Nephron (organoid): Measurements from ENCODE around the gene PKDREJ.

Experiments
- H3K27ac Mint-ChIP-seq, 3 experiments: 2 replicates each; pipeline ENCODE4 v1.8.0; 2020; ENCODE audit warnings: mixed read lengths in 3 of 3, mild to moderate bottlenecking in 2 of 3, moderate library complexity in 1 of 3
- H3K27me3 Mint-ChIP-seq: 2 replicates; pipeline ENCODE4 v1.8.0; 2021; ENCODE audit warnings: low read depth, mild to moderate bottlenecking, moderate library complexity, mixed read lengths
- H3K36me3 Mint-ChIP-seq: 2 replicates; pipeline ENCODE4 v1.8.0; 2020; ENCODE audit warnings: low read depth, mixed read lengths
- H3K4me1 Mint-ChIP-seq: 2 replicates; pipeline ENCODE4 v1.8.0; 2020; ENCODE audit warnings: mixed read lengths
- H3K4me3 Mint-ChIP-seq, 3 experiments: 2 replicates each; pipeline ENCODE4 v1.8.0; 2020; ENCODE audit warnings: mild to moderate bottlenecking in 3 of 3, mixed read lengths in 3 of 3, moderate library complexity in 2 of 3
- H3K9me3 Mint-ChIP-seq: 2 replicates; pipeline ENCODE4 v1.8.0; 2020; ENCODE audit warnings: mixed read lengths
- TF ChIP-seq, protein P1 (sequence below), 3 experiments: fragments of 200-600 bp; sonication (generic); IDR thresholded peaks; one replicate each; pipeline ENCODE4 v1.5.0; 2021; ENCODE audit warnings: antibody characterized with exemption in 3 of 3; ENCODE audit not compliant: unreplicated experiment in 3 of 3

Gene PKDREJ

GRCh38 chr22:46286006-46286405 is 22.9 kb upstream of the PKDREJ start:
- H3K27ac Mint-ChIP-seq = no peak overlapping the region

GRCh38 chr22:46281866-46282678 is 18.9 kb upstream of the PKDREJ start:
- no peaks in the 10 kb centered on the region for H3K27me3 Mint-ChIP-seq
- H3K27ac Mint-ChIP-seq = no peak overlapping the region
- H3K4me3 Mint-ChIP-seq = no peak overlapping the region
- peaks cover 43% of the 10 kb centered on the region for H3K36me3 Mint-ChIP-seq
- no peaks in the 10 kb centered on the region for H3K4me1 Mint-ChIP-seq
- TF ChIP-seq, protein P1, sequence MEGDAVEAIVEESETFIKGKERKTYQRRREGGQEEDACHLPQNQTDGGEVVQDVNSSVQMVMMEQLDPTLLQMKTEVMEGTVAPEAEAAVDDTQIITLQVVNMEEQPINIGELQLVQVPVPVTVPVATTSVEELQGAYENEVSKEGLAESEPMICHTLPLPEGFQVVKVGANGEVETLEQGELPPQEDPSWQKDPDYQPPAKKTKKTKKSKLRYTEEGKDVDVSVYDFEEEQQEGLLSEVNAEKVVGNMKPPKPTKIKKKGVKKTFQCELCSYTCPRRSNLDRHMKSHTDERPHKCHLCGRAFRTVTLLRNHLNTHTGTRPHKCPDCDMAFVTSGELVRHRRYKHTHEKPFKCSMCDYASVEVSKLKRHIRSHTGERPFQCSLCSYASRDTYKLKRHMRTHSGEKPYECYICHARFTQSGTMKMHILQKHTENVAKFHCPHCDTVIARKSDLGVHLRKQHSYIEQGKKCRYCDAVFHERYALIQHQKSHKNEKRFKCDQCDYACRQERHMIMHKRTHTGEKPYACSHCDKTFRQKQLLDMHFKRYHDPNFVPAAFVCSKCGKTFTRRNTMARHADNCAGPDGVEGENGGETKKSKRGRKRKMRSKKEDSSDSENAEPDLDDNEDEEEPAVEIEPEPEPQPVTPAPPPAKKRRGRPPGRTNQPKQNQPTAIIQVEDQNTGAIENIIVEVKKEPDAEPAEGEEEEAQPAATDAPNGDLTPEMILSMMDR (IDR thresholded peaks at IDR 0.05; ENCODE audit: unreplicated experiment in 3 of 3) = no peak
- H3K9me3 Mint-ChIP-seq = no peaks in the 10 kb centered on the region

More at GRCh38 chr22:46286006-46286405, 22.9 kb upstream of the PKDREJ start:
- no peaks in the 10 kb centered on the region for H3K4me1 Mint-ChIP-seq
- H3K4me3 Mint-ChIP-seq = no peak overlapping the region
- H3K36me3 Mint-ChIP-seq = peaks cover 39% of the 10 kb centered on the region
- H3K27me3 Mint-ChIP-seq = no peaks in the 10 kb centered on the region
- TF ChIP-seq, protein P1 (IDR thresholded peaks at IDR 0.05; ENCODE audit: unreplicated experiment in 3 of 3) = no peak
- no peaks in the 10 kb centered on the region for H3K9me3 Mint-ChIP-seq

- Mint-ChIP-seq H3K4me1 (no peaks in the 10 kb centered on the region), H3K9me3 (no peaks in the 10 kb centered on the region), H3K36me3 (peaks cover 47% of the 10 kb centered on the region), H3K27ac (no peak overlapping the region), H3K4me3 (no peak overlapping the region), H3K27me3 (no peaks in the 10 kb centered on the region)
- TF ChIP-seq, protein P1 (IDR thresholded peaks at IDR 0.05; ENCODE audit: unreplicated experiment in 3 of 3) = no peak
These were observed 18.0 kb upstream of the PKDREJ start for GRCh38 chr22:46280999-46281623.

- Mint-ChIP-seq H3K4me1 (no peaks in the 10 kb centered on the region), H3K27ac (no peak overlapping the region), H3K4me3 (no peak overlapping the region), H3K9me3 (no peaks in the 10 kb centered on the region), H3K27me3 (no peaks in the 10 kb centered on the region), H3K36me3 (peaks cover 47% of the 10 kb centered on the region)
- TF ChIP-seq, protein P1 (IDR thresholded peaks at IDR 0.05; ENCODE audit: unreplicated experiment in 3 of 3) = no peak
These were observed 17.1 kb upstream of the PKDREJ start for GRCh38 chr22:46280063-46280817.

GRCh38 chr22:46278656-46279645 is 15.8 kb upstream of the PKDREJ start:
- Mint-ChIP-seq H3K9me3 (no peaks in the 10 kb centered on the region), H3K27me3 (no peaks in the 10 kb centered on the region), H3K27ac (no peak overlapping the region), H3K4me3 (no peak overlapping the region), H3K4me1 (no peaks in the 10 kb centered on the region), H3K36me3 (peaks cover 48% of the 10 kb centered on the region)
- TF ChIP-seq, protein P1 (IDR thresholded peaks at IDR 0.05; ENCODE audit: unreplicated experiment in 3 of 3) = no peak
